ENCODE data around the gene TNFRSF8. TPM values are rescaled to one million over a fixed set of nuclear protein-coding genes. Genes with fewer than 3 reads are reported as not detected.

TNFRSF8 gene
- polyA plus RNA-seq, 1 donor (not counting 4 experiments of a cell fraction or from before 2014, with no cell fraction given): 0.03 TPM

GRCh38 chr1:12163210-12163609 lies 100.1 kb downstream of the TNFRSF8 start:
- no peak for FAIRE-seq
- no peaks in the 10 kb centered on the region for H3K9me3 ChIP-seq (ENCODE audit: control insufficient read depth, low read depth, low read length)
- no peak overlapping the region for H3K4me3 ChIP-seq (ENCODE audit: control insufficient read depth in 2 of 3, extremely low read depth in 1 of 3, insufficient read depth in 2 of 3, low read depth in 1 of 3, low read length in 3 of 3)
- H3K79me2 ChIP-seq (ENCODE audit: control insufficient read depth, insufficient read depth, low read length): no peaks in the 10 kb centered on the region
- no peaks in the 10 kb centered on the region for H3K9me1 ChIP-seq (ENCODE audit: control insufficient read depth, extremely low read depth, insufficient read depth, low read length)
- no peak overlapping the region for H3K9ac ChIP-seq (ENCODE audit: control insufficient read depth, extremely low read depth, insufficient read depth, low read length)
- H3K4me2 ChIP-seq (ENCODE audit: control insufficient read depth, extremely low read depth, insufficient read depth, low read depth, low read length): no peak overlapping the region
- dilution Hi-C loops (cut with MboI; ENCODE audit: extremely low pct_ligation_motif_present, low sequenced_read_pairs): no loop called here
- TF ChIP-seq CTCF (optimal IDR thresholded peaks at IDR 0.05 in 1 of 3, IDR thresholded peaks at IDR 0.05 in 1 of 3, conservative IDR thresholded peaks at IDR 0.05 in 1 of 3; ENCODE audit: extremely low read depth in 1 of 3, insufficient read depth in 2 of 3, low read length in 3 of 3) (no peak), EZH2 (IDR thresholded peaks at IDR 0.05; ENCODE audit: low read length) (no peak)
- no peak for DNase-seq (ENCODE audit: low read depth, low spot score)
- no peak overlapping the region for H3K27ac ChIP-seq (ENCODE audit: control insufficient read depth, insufficient read depth, low read length)
- no peaks in the 10 kb centered on the region for H3K36me3 ChIP-seq (ENCODE audit: control insufficient read depth in 2 of 2, extremely low read depth in 1 of 2, insufficient read depth in 2 of 2, low read length in 2 of 2)
- H3K4me1 ChIP-seq (ENCODE audit: control insufficient read depth, extremely low read depth, insufficient read depth, low read length): peaks cover 13% of the 10 kb centered on the region
- H4K20me1 ChIP-seq (ENCODE audit: control insufficient read depth, extremely low read depth, insufficient read depth, low read length): no peaks in the 10 kb centered on the region
- no peak overlapping the region for H2AFZ ChIP-seq (ENCODE audit: control insufficient read depth, low read length)
- peaks cover 19% of the 10 kb centered on the region for H3K27me3 ChIP-seq (ENCODE audit: control insufficient read depth, extremely low read depth, insufficient read depth, low read length)

- H3K4me2 ChIP-seq (ENCODE audit: control insufficient read depth, extremely low read depth, insufficient read depth, low read depth, low read length): no peak overlapping the region
- H3K27ac ChIP-seq (ENCODE audit: control insufficient read depth, insufficient read depth, low read length): no peak overlapping the region
- peaks cover 13% of the 10 kb centered on the region for H3K4me1 ChIP-seq (ENCODE audit: control insufficient read depth, extremely low read depth, insufficient read depth, low read length)
- TF ChIP-seq CTCF (optimal IDR thresholded peaks at IDR 0.05 in 1 of 3, IDR thresholded peaks at IDR 0.05 in 1 of 3, conservative IDR thresholded peaks at IDR 0.05 in 1 of 3; ENCODE audit: extremely low read depth in 1 of 3, insufficient read depth in 2 of 3, low read length in 3 of 3) (no peak), EZH2 (IDR thresholded peaks at IDR 0.05; ENCODE audit: low read length) (no peak)
- H3K36me3 ChIP-seq (ENCODE audit: control insufficient read depth in 2 of 2, extremely low read depth in 1 of 2, insufficient read depth in 2 of 2, low read length in 2 of 2): no peaks in the 10 kb centered on the region
- H3K79me2 ChIP-seq (ENCODE audit: control insufficient read depth, insufficient read depth, low read length): no peaks in the 10 kb centered on the region
- no peak overlapping the region for H2AFZ ChIP-seq (ENCODE audit: control insufficient read depth, low read length)
- peaks cover 24% of the 10 kb centered on the region for H3K27me3 ChIP-seq (ENCODE audit: control insufficient read depth, extremely low read depth, insufficient read depth, low read length)
- no peak overlapping the region for H3K4me3 ChIP-seq (ENCODE audit: control insufficient read depth in 2 of 3, extremely low read depth in 1 of 3, insufficient read depth in 2 of 3, low read depth in 1 of 3, low read length in 3 of 3)
- H3K9me1 ChIP-seq (ENCODE audit: control insufficient read depth, extremely low read depth, insufficient read depth, low read length): no peaks in the 10 kb centered on the region
- no peak overlapping the region for H3K9ac ChIP-seq (ENCODE audit: control insufficient read depth, extremely low read depth, insufficient read depth, low read length)
- dilution Hi-C loops (cut with MboI; ENCODE audit: extremely low pct_ligation_motif_present, low sequenced_read_pairs): no loop called here
- DNase-seq (ENCODE audit: low read depth, low spot score) (no peak), FAIRE-seq (no peak)
- H3K9me3 ChIP-seq (ENCODE audit: control insufficient read depth, low read depth, low read length): no peaks in the 10 kb centered on the region
- H4K20me1 ChIP-seq (ENCODE audit: control insufficient read depth, extremely low read depth, insufficient read depth, low read length): no peaks in the 10 kb centered on the region
These were observed 101.1 kb downstream of the TNFRSF8 start for GRCh38 chr1:12164210-12164609.

All from keratinocyte (primary cell).